Measurements from ENCODE around the gene MALT1. TPM values are rescaled to one million over a fixed set of nuclear protein-coding genes. Genes with fewer than 3 reads are reported as not detected.

Gene MALT1
- total and polyA plus RNA-seq, 9 of the 15 experiments (the other 6 are each of a cell fraction or from before 2014, with no cell fraction given) = 0.14 to 1.6 (median 0.32) TPM

DNA sequence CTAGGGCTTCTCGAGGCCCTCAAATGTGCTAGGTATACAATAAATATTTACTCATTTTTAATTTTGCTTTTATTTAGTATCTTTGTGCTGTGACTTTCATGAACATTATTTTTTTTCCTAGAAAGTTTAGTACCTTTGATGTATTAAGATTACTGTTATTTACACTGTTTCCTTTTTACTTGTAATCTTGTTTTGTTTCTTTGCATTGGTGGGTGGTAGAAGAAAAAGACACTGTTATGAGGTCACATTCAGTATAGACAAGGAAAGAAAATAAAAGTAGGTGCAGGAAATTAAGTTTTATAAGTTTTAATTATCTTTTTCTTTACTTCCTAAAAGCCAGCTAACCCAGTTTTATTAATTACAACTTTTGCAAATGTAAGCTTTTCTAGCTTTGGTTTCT lies 23.0 kb downstream of the MALT1 start:
- H4K20me1 ChIP-seq (replicated peaks; ENCODE audit: control insufficient read depth, insufficient read depth, low read length) = no peaks in the 10 kb centered on the region
- ChIA-PET CTCF (ENCODE audit: low intra/inter-chr PET ratio) (no interaction called here), POLR2A (no interaction called here)
- no peak overlapping the region for H2AFZ ChIP-seq (ENCODE audit: low read depth, low read length)
- WGBS (ENCODE audit: insufficient coverage, low coverage, missing lambda C conversion rate) = 0% methylated on average over 1 of the region's 1 CpG
- intact Hi-C loops (cut with micrococcal nuclease) (no loop called here), in situ Hi-C loops (cut with MboI) (no loop called here)
- peaks cover 0 to 3% of the 10 kb centered on the region in 2 experiments; a peak in 3 of 5 replicates for H3K4me1 ChIP-seq (replicated peaks in 1 of 2; ENCODE audit: control insufficient read depth in 2 of 2, insufficient read depth in 2 of 2, low read length in 2 of 2)
- DNase-seq (ENCODE audit: extremely low read depth in 1 of 4, low spot score in 3 of 4) = no peak
- H3K79me2 ChIP-seq (ENCODE audit: control insufficient read depth, insufficient read depth, low read length) = no peaks in the 10 kb centered on the region
- TF ChIP-seq ZFP1 (CRISPR knock-in tag; IDR thresholded peaks at IDR 0.05) (no peak), HOXB6 (CRISPR knock-in tag; IDR thresholded peaks at IDR 0.05; ENCODE audit: borderline replicate concordance) (no peak), SOX6 (IDR thresholded peaks at IDR 0.05) (no peak), MAFG (tag; conservative IDR thresholded peaks at IDR 0.05) (no peak), BHLHE40 (IDR thresholded peaks at IDR 0.05; ENCODE audit: low read length) (no peak), ZNF668 (CRISPR knock-in tag; IDR thresholded peaks at IDR 0.05) (no peak), TFAM (CRISPR knock-in tag; conservative IDR thresholded peaks at IDR 0.05) (no peak)
- TF ChIP-seq, protein P1, sequence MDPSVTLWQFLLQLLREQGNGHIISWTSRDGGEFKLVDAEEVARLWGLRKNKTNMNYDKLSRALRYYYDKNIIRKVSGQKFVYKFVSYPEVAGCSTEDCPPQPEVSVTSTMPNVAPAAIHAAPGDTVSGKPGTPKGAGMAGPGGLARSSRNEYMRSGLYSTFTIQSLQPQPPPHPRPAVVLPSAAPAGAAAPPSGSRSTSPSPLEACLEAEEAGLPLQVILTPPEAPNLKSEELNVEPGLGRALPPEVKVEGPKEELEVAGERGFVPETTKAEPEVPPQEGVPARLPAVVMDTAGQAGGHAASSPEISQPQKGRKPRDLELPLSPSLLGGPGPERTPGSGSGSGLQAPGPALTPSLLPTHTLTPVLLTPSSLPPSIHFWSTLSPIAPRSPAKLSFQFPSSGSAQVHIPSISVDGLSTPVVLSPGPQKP (CRISPR knock-in tag; IDR thresholded peaks at IDR 0.05) = no peak
- TF ChIP-seq, protein P2, sequence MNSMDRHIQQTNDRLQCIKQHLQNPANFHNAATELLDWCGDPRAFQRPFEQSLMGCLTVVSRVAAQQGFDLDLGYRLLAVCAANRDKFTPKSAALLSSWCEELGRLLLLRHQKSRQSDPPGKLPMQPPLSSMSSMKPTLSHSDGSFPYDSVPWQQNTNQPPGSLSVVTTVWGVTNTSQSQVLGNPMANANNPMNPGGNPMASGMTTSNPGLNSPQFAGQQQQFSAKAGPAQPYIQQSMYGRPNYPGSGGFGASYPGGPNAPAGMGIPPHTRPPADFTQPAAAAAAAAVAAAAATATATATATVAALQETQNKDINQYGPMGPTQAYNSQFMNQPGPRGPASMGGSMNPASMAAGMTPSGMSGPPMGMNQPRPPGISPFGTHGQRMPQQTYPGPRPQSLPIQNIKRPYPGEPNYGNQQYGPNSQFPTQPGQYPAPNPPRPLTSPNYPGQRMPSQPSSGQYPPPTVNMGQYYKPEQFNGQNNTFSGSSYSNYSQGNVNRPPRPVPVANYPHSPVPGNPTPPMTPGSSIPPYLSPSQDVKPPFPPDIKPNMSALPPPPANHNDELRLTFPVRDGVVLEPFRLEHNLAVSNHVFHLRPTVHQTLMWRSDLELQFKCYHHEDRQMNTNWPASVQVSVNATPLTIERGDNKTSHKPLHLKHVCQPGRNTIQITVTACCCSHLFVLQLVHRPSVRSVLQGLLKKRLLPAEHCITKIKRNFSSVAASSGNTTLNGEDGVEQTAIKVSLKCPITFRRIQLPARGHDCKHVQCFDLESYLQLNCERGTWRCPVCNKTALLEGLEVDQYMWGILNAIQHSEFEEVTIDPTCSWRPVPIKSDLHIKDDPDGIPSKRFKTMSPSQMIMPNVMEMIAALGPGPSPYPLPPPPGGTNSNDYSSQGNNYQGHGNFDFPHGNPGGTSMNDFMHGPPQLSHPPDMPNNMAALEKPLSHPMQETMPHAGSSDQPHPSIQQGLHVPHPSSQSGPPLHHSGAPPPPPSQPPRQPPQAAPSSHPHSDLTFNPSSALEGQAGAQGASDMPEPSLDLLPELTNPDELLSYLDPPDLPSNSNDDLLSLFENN (IDR thresholded peaks at IDR 0.05; ENCODE audit: low read depth in 2 of 2, low read length in 2 of 2) = no peak
- no peak overlapping the region for H3K27ac ChIP-seq (ENCODE audit: extremely low read depth, low read depth, low read length)
- H3K4me2 ChIP-seq (ENCODE audit: insufficient read depth, low read length) = no peak overlapping the region
- H3K36me3 ChIP-seq (ENCODE audit: control insufficient read depth, insufficient read depth, low read length) = no peaks in the 10 kb centered on the region
- no peak overlapping the region for H3K4me3 ChIP-seq
- no TSS peak for BruUV-seq (replicated peaks)
- H3K9ac ChIP-seq (ENCODE audit: insufficient read depth in 1 of 2, low read depth in 2 of 2, low read length in 2 of 2) = no peak overlapping the region
- ATAC-seq = no peak
- H3K27me3 ChIP-seq (ENCODE audit: control insufficient read depth in 2 of 2, insufficient read depth in 2 of 2, low read length in 2 of 2) = no peaks in the 10 kb centered on the region
- no peaks in the 10 kb centered on the region for H3K9me3 ChIP-seq (replicated peaks; ENCODE audit: control insufficient read depth, insufficient read depth, low read depth, low read length)
- H3K9me1 ChIP-seq (ENCODE audit: control insufficient read depth, insufficient read depth, low read length) = no peaks in the 10 kb centered on the region
- FAIRE-seq = no peak

Measured in K562 (cell line).